HCT116 (cell line): ENCODE measurements around the gene AWAT2. TPM values are rescaled to one million over a fixed set of nuclear protein-coding genes. Genes with fewer than 3 reads are reported as not detected.

Experiments used
- ATAC-seq: fragments of 200-7000 bp; cut with Tn5 transposase; 2 replicates; pipeline ENCODE4 v1.9.1; 2020; ENCODE audit warnings: mild to moderate bottlenecking, moderate library complexity
- BruUV-seq: library from RNA; stranded (reverse); fragments of 400-500 nt; replicated peaks from 2 replicates; lab custom pipeline; 2021; lab: Mats Ljungman, UMichigan
- CTCF ChIA-PET: fragments of 300-600 bp; sonication (Branson Sonifier 250); formaldehyde crosslinking; loops from one replicate; lab custom pipeline; 2021; ENCODE audit warnings: antibody characterized with exemption; lab: Charles Lee
- POLR2A ChIA-PET: fragments of 300-600, 350-600 bp; sonication (Branson Sonifier 250); formaldehyde crosslinking; loops from one replicate; lab custom pipeline; 2021; ENCODE audit warnings: antibody characterized with exemption; lab: Charles Lee
- RAD21 ChIA-PET, 2 experiments: fragments of 300-600 bp; sonication (Branson Sonifier 250); formaldehyde crosslinking; loops; one replicate each; lab custom pipeline; 2023; ENCODE audit warnings: low total read pairs in 2 of 2; ENCODE audit not compliant: uncharacterized antibody in 2 of 2, unreplicated experiment in 2 of 2, low non-redundant PET in 1 of 2; lab: Charles Lee
- DNase-seq: peaks from one replicate; pipeline ENCODE4 v3.0.0-alpha.2; 2010; ENCODE audit warnings: low read depth, low spot score
- H2AFZ ChIP-seq: fragments of 200-600 bp; shearing (Covaris generic), sonication (generic); 2 replicates; pipeline ENCODE4 v1.6.1; 2017; ENCODE audit warnings: low read depth, mixed run types, mixed read lengths, antibody characterized with exemption, low read length; ENCODE audit not compliant: poor library complexity, severe bottlenecking
- H3K27ac ChIP-seq: 2 replicates; pipeline ENCODE4 v1.5.1; 2012; ENCODE audit warnings: low read depth, low read length
- H3K27me3 ChIP-seq: fragments of 200-600 bp; sonication (generic); 2 replicates; pipeline ENCODE4 v1.6.1; 2016; ENCODE audit warnings: mixed run types, low read length, mixed read lengths; ENCODE audit not compliant: insufficient read depth
- H3K36me3 ChIP-seq, 2 experiments: fragments of 200-500 bp in 1 of 2; fragments of 200-600 bp in 1 of 2; sonication (Bioruptor generic) in 1 of 2; sonication (generic) in 1 of 2; 2 replicates each; pipeline versions ENCODE4 v1.5.1 to v1.6.1; 2014 to 2016; ENCODE audit warnings: low read length in 2 of 2, inconsistent platforms in 1 of 2, mixed read lengths in 1 of 2, mixed run types in 1 of 2; ENCODE audit not compliant: insufficient read depth in 2 of 2, control insufficient read depth in 1 of 2
- H3K4me1 ChIP-seq, 2 experiments: fragments of 200-600 bp in 1 of 2; sonication (generic) in 1 of 2; 2 replicates each; pipeline versions ENCODE4 v1.5.1 to v1.6.1; 2012 to 2017; ENCODE audit warnings: low read length in 2 of 2, inconsistent platforms in 1 of 2, mild to moderate bottlenecking in 1 of 2, mixed read lengths in 1 of 2, mixed run types in 1 of 2, moderate library complexity in 1 of 2; ENCODE audit not compliant: insufficient read depth in 2 of 2, control insufficient read depth in 1 of 2
- H3K4me2 ChIP-seq: fragments of 200-600 bp; sonication (generic); 2 replicates; pipeline ENCODE4 v1.6.1; 2017; ENCODE audit warnings: mixed run types, low read length, mixed read lengths
- H3K4me3 ChIP-seq, 2 experiments: fragments of 200-600 bp in 1 of 2; sonication (generic) in 1 of 2; replicated peaks in 1 of 2; 2 replicates each; pipeline ENCODE4 v1.5.1; 2011 to 2016; ENCODE audit warnings: low read length in 2 of 2, control low read depth in 1 of 2, low read depth in 1 of 2, mild to moderate bottlenecking in 1 of 2, mixed read lengths in 1 of 2, mixed run types in 1 of 2
- H3K79me2 ChIP-seq: fragments of 200-600 bp; sonication (generic); 2 replicates; pipeline ENCODE4 v1.6.1; 2017; ENCODE audit warnings: mild to moderate bottlenecking, mixed run types, low read length, moderate library complexity, mixed read lengths; ENCODE audit not compliant: insufficient read depth
- H3K9ac ChIP-seq: fragments of 200-600 bp; sonication (generic); 2 replicates; pipeline ENCODE4 v1.6.1; 2016; ENCODE audit warnings: low read length, mixed read lengths
- H3K9me2 ChIP-seq: fragments of 200-600 bp; sonication (generic), shearing (Covaris generic); 2 replicates; pipeline ENCODE4 v1.6.1; 2017; ENCODE audit warnings: mixed run types, mild to moderate bottlenecking, moderate library complexity; ENCODE audit not compliant: insufficient read depth
- H3K9me3 ChIP-seq, 2 experiments: fragments of 200-500 bp in 1 of 2; fragments of 200-600 bp in 1 of 2; sonication (Bioruptor generic) in 1 of 2; sonication (generic) in 1 of 2; 2 replicates each; pipeline ENCODE4 v1.6.1; 2014 to 2017; ENCODE audit warnings: low read length in 2 of 2, mixed read lengths in 2 of 2, inconsistent platforms in 1 of 2, low read depth in 1 of 2, mild to moderate bottlenecking in 1 of 2, mixed run types in 1 of 2, moderate library complexity in 1 of 2; ENCODE audit not compliant: control insufficient read depth in 1 of 2, insufficient read depth in 1 of 2
- H4K20me1 ChIP-seq: fragments of 200-600 bp; sonication (generic), shearing (Covaris generic); 2 replicates; pipeline ENCODE4 v1.6.1; 2017; ENCODE audit warnings: mixed run types, mild to moderate bottlenecking, moderate library complexity; ENCODE audit not compliant: insufficient read depth
- ATF3 ChIP-seq: IDR thresholded peaks from 2 replicates; pipeline ENCODE4 v1.6.1; 2012
- CBX3 ChIP-seq: IDR thresholded peaks from 2 replicates; pipeline ENCODE4 v1.6.1; 2012; ENCODE audit warnings: low read depth
- CEBPB ChIP-seq: IDR thresholded peaks from 2 replicates; pipeline ENCODE4 v1.6.1; 2012; ENCODE audit warnings: low read depth
- CTCF ChIP-seq, 3 experiments: fragments of 200-600 bp in 1 of 3; sonication (generic) in 1 of 3; IDR thresholded peaks in 2 of 3; conservative IDR thresholded peaks in 1 of 3; 2 replicates each; pipeline ENCODE4 v1.5.1; 2012 to 2017; ENCODE audit warnings: low read depth in 2 of 3, low read length in 2 of 3, antibody characterized with exemption in 1 of 3, borderline replicate concordance in 1 of 3, control low read depth in 1 of 3, mild to moderate bottlenecking in 1 of 3, mixed read lengths in 1 of 3, mixed run types in 1 of 3, moderate library complexity in 1 of 3; ENCODE audit not compliant: insufficient read depth in 1 of 3
- EGR1 ChIP-seq: IDR thresholded peaks from 2 replicates; pipeline ENCODE4 v1.6.1; 2012; ENCODE audit warnings: low read depth
- ELF1 ChIP-seq: IDR thresholded peaks from 2 replicates; pipeline ENCODE4 v1.6.1; 2012; ENCODE audit warnings: low read depth, borderline replicate concordance
- EZH2 ChIP-seq: fragments of 200-600 bp; sonication (generic); IDR thresholded peaks from 2 replicates; pipeline ENCODE4 v1.6.1; 2017; ENCODE audit warnings: antibody characterized with exemption, mixed run types
- EZH2phosphoT487 ChIP-seq: fragments of 200-600 bp; IDR thresholded peaks from 2 replicates; pipeline ENCODE4 v1.6.1; 2018; ENCODE audit warnings: antibody characterized with exemption, borderline replicate concordance
- FOSL1 ChIP-seq: IDR thresholded peaks from 2 replicates; pipeline ENCODE4 v1.6.1; 2012; ENCODE audit warnings: low read depth
- JUND ChIP-seq: IDR thresholded peaks from 2 replicates; pipeline ENCODE4 v1.6.1; 2012
- MAX ChIP-seq: IDR thresholded peaks from 2 replicates; pipeline ENCODE4 v1.6.1; 2012
- POLR2A ChIP-seq: IDR thresholded peaks from 2 replicates; pipeline ENCODE4 v1.7.0; 2011; ENCODE audit warnings: borderline replicate concordance; ENCODE audit not compliant: insufficient read depth, insufficient read length; ENCODE audit errors: extremely low read depth
- POLR2AphosphoS5 ChIP-seq: IDR thresholded peaks from 2 replicates; pipeline ENCODE4 v1.6.1; 2011; ENCODE audit warnings: mild to moderate bottlenecking, low read depth, low read length, moderate library complexity
- SIN3A ChIP-seq: IDR thresholded peaks from 2 replicates; pipeline ENCODE4 v1.6.1; 2012; ENCODE audit warnings: low read depth
- SRF ChIP-seq: IDR thresholded peaks from 2 replicates; pipeline ENCODE4 v1.6.1; 2012; ENCODE audit warnings: low read depth
- TCF7L2 ChIP-seq: IDR thresholded peaks from 2 replicates; pipeline ENCODE4 v1.7.0; 2011; ENCODE audit warnings: borderline replicate concordance, inconsistent platforms; ENCODE audit not compliant: insufficient read depth, insufficient read length; ENCODE audit errors: extremely low read depth
- YY1 ChIP-seq: IDR thresholded peaks from 2 replicates; pipeline ENCODE4 v1.6.1; 2011; ENCODE audit warnings: low read length, low read depth, moderate library complexity, mild to moderate bottlenecking; ENCODE audit not compliant: insufficient replicate concordance; ENCODE audit errors: extremely low read depth
- ZBTB33 ChIP-seq: IDR thresholded peaks from 2 replicates; pipeline ENCODE4 v1.6.1; 2011; ENCODE audit warnings: mild to moderate bottlenecking, low read length, moderate library complexity; ENCODE audit not compliant: insufficient replicate concordance; ENCODE audit errors: extremely low read depth
- ZFX ChIP-seq: fragments of 450-650 bp; IDR thresholded peaks from 2 replicates; pipeline ENCODE4 v1.6.1; 2017
- intact Hi-C: fragments of 100-400 bp; cut with micrococcal nuclease; formaldehyde crosslinking; loops from 2 replicates; pipeline ENCODE4 v1.10.0; 2022
- total RNA-seq: library from RNA; stranded (reverse); gene quantifications from one replicate; pipeline ENCODE4 v1.2.1, GENCODE V29; 2021; ENCODE audit not compliant: unreplicated experiment

The AWAT2 gene
- total RNA-seq, 1 experiment from 2014 or later = not detected

- ChIA-PET RAD21 (no interaction called here), CTCF (interaction anchor here (1.2 kb wide), 1 partner anchor 9 kb away, joined by 3 read pairs; no protein-coding TSS in a partner anchor), POLR2A (no interaction called here)
- DNase-seq (no peak), ATAC-seq (no peak)
- no peaks in the 10 kb centered on the region for H4K20me1 ChIP-seq
- no peak overlapping the region for H3K27ac ChIP-seq
- H3K27me3 ChIP-seq = no peaks in the 10 kb centered on the region
- intact Hi-C loops = no loop called here
- no peak for TF ChIP-seq SRF
- TF ChIP-seq TCF7L2 = no peak
- no peak for TF ChIP-seq ZBTB33
- no peak for TF ChIP-seq CTCF (IDR thresholded peaks at IDR 0.05 in 2 of 3, conservative IDR thresholded peaks at IDR 0.05 in 1 of 3; ENCODE audit: borderline replicate concordance in 1 of 3, insufficient read depth in 1 of 3, low read depth in 2 of 3, low read length in 2 of 3)
- no peak for TF ChIP-seq EZH2
- TF ChIP-seq MAX = no peak
- TF ChIP-seq SIN3A = no peak
- no peak for TF ChIP-seq YY1
- TF ChIP-seq FOSL1 = no peak
- no peak for TF ChIP-seq POLR2AphosphoS5
- no peak for TF ChIP-seq POLR2A
- TF ChIP-seq JUND = no peak
- TF ChIP-seq ZFX = no peak
- TF ChIP-seq EZH2phosphoT487 = no peak
- TF ChIP-seq ATF3 = no peak
- no peak for TF ChIP-seq ELF1
- TF ChIP-seq CEBPB = no peak
- TF ChIP-seq CBX3 = no peak
- no peak for TF ChIP-seq EGR1
- no peak overlapping the region for H3K4me3 ChIP-seq
- no peaks in the 10 kb centered on the region for H3K36me3 ChIP-seq
- H2AFZ ChIP-seq = no peak overlapping the region
- H3K9ac ChIP-seq = no peak overlapping the region
- H3K79me2 ChIP-seq = no peaks in the 10 kb centered on the region
- no peaks in the 10 kb centered on the region for H3K4me1 ChIP-seq
- no peaks in the 10 kb centered on the region for H3K9me3 ChIP-seq
- no peaks in the 10 kb centered on the region for H3K9me2 ChIP-seq
- no peak overlapping the region for H3K4me2 ChIP-seq
- BruUV-seq = no TSS peak
These were observed 38.3 kb upstream of the AWAT2 start for GRCh38 chrX:70087857-70088630.
